Calu3 (cell line): ENCODE measurements around the gene SBF2. TPM values are rescaled to one million over a fixed set of nuclear protein-coding genes. Genes with fewer than 3 reads are reported as not detected.

Experiments
- BruUV-seq: library from RNA; stranded (reverse); fragments of 400-500 nt; replicated peaks from 2 replicates; lab custom pipeline; 2021; lab: Mats Ljungman, UMichigan
- CTCF ChIA-PET: fragments of 300-600 bp; sonication (Branson Sonifier 250); formaldehyde crosslinking; loops from one replicate; lab custom pipeline; 2022; ENCODE audit warnings: antibody characterized with exemption; lab: Charles Lee
- DNase-seq: peaks from one replicate; pipeline ENCODE4 v3.0.0; 2022
- H3K27ac Mint-ChIP-seq: one replicate; pipeline ENCODE4 v1.8.0; 2022; ENCODE audit warnings: mixed read lengths; ENCODE audit not compliant: unreplicated experiment
- H3K27me3 Mint-ChIP-seq: one replicate; pipeline ENCODE4 v1.8.0; 2022; ENCODE audit warnings: mixed read lengths; ENCODE audit not compliant: unreplicated experiment
- H3K36me3 Mint-ChIP-seq: one replicate; pipeline ENCODE4 v1.8.0; 2022; ENCODE audit warnings: mild to moderate bottlenecking, moderate library complexity, mixed read lengths; ENCODE audit not compliant: insufficient read depth, unreplicated experiment
- H3K4me1 Mint-ChIP-seq: one replicate; pipeline ENCODE4 v1.8.0; 2022; ENCODE audit warnings: mild to moderate bottlenecking, low read depth, mixed read lengths; ENCODE audit not compliant: unreplicated experiment
- H3K4me3 Mint-ChIP-seq: one replicate; pipeline ENCODE4 v1.8.0; 2022; ENCODE audit warnings: mild to moderate bottlenecking, low read depth, moderate library complexity, mixed read lengths; ENCODE audit not compliant: unreplicated experiment
- H3K9me3 Mint-ChIP-seq: one replicate; pipeline ENCODE4 v1.8.0; 2022; ENCODE audit warnings: low read depth, mixed read lengths; ENCODE audit not compliant: unreplicated experiment
- CTCF ChIP-seq: fragments of 200-600 bp; IDR thresholded peaks from one replicate; pipeline ENCODE4 v1.8.0; 2022; ENCODE audit warnings: antibody characterized with exemption; ENCODE audit not compliant: unreplicated experiment
- intact Hi-C: fragments of 100-400 bp; cut with micrococcal nuclease; formaldehyde crosslinking; loops from one replicate; pipeline ENCODE4 v1.10.0; 2022; ENCODE audit not compliant: unreplicated experiment
- total RNA-seq: library from RNA; stranded (reverse); gene quantifications from 2 replicates; pipeline ENCODE4 v1.2.3, GENCODE V29; 2022

SBF2 gene
- total RNA-seq, 1 experiment from 2014 or later = 39.0 TPM

DNA sequence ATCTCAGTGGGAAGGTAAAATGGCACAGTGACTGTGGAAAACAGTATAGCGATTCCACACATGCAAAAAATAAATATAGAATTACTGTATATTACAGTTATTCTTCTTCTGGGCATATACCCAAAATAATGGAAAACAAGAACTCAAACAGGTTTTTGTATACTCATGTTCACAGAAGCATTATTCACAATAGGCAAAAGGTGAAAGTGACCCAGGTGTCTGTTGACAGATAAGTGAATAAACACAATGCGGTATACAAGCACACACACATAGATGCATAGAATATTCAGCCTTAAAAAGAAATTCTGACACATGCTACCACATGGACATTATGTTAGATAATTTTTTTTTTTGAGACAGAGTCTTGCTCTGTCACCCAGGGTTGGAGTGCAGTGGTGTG is 397.1 kb downstream of the SBF2 start:
- BruUV-seq = no TSS peak
- peaks cover 22% of the 10 kb centered on the region for H3K4me1 Mint-ChIP-seq
- no peaks in the 10 kb centered on the region for H3K27me3 Mint-ChIP-seq
- H3K4me3 Mint-ChIP-seq = no peak overlapping the region
- TF ChIP-seq CTCF = no peak
- H3K36me3 Mint-ChIP-seq = peaks cover 6% of the 10 kb centered on the region
- CTCF ChIA-PET = no interaction called here
- H3K27ac Mint-ChIP-seq = no peak overlapping the region
- DNase-seq = no peak
- peaks cover 2% of the 10 kb centered on the region for H3K9me3 Mint-ChIP-seq
- intact Hi-C loops = no loop called here

DNA sequence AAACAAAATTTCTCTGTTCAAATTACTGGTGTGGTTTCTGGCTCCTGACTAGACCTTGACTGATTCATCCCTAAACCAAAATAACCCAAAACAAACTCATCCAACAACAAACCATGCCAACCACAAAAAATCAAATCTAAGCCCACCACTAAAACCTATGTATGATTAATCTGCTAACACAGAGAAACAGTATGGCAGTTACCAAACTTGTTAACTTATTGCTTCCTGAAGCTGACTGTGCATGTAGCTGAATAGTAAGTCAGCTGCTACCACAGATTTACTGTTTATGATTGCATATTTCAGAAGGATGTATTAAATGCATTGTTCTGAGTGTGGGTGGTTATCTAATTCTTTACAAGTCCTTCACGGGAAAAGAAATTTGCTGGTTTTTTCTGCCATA is 399.0 kb downstream of the SBF2 start:
- TF ChIP-seq CTCF = no peak
- Mint-ChIP-seq H3K36me3 (peaks cover under 1% of the 10 kb centered on the region), H3K9me3 (peaks cover 2% of the 10 kb centered on the region), H3K4me1 (peaks cover 15% of the 10 kb centered on the region), H3K27me3 (no peaks in the 10 kb centered on the region), H3K27ac (no peak overlapping the region), H3K4me3 (no peak overlapping the region)
- DNase-seq = no peak
- BruUV-seq = no TSS peak
- intact Hi-C loops = no loop called here
- CTCF ChIA-PET = no interaction called here

DNA sequence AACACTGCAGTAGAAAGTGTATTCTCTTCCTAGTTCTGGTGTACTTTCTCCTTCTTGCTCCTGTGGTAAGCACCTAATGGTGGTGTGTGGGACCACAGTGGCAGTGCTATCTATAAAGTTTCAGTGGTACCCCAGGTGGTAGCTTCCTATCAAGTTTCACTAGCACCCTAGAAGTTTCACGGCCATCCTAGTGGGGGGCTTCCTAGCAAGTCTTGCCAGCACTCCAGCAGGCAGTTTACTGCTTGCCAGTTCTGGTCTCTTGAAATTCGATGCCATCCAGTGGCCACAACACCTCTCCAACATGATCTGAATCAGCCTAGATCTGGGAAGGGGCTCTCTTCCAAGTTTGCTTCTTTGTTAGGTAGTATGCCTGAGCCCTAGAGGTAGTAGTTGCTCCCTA is 400.5 kb downstream of the SBF2 start:
- no peak overlapping the region for H3K4me3 Mint-ChIP-seq
- H3K27ac Mint-ChIP-seq = no peak overlapping the region
- CTCF ChIA-PET = no interaction called here

DNA sequence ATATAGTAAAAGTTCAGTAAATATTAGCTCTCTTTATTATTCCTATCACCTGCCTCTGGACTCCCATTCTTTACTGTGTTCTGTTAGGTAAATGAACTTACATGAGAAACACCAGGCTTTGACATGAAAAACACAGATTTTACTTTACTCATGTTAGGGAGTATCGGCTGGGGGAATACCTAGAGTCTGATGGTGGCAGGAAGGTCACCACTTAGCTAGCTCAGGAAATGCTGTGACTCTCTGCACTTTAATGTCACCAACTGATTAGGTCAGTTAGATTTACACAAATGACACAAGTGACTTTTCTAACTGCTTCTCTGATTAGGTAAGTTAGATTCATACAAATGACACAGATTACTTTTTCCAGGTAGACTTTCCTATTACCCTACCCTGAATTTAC is 405.1 kb downstream of the SBF2 start:
- no peak overlapping the region for H3K27ac Mint-ChIP-seq
- no peaks in the 10 kb centered on the region for H3K36me3 Mint-ChIP-seq
- no peak for DNase-seq
- no peaks in the 10 kb centered on the region for H3K4me1 Mint-ChIP-seq
- CTCF ChIA-PET = no interaction called here
- BruUV-seq = no TSS peak
- intact Hi-C loops = no loop called here
- H3K27me3 Mint-ChIP-seq = no peaks in the 10 kb centered on the region
- no peak for TF ChIP-seq CTCF
- H3K4me3 Mint-ChIP-seq = no peak overlapping the region
- H3K9me3 Mint-ChIP-seq = no peaks in the 10 kb centered on the region

More for the DNA sequence above, 400.5 kb downstream of the SBF2 start:
- H3K4me1 Mint-ChIP-seq = no peaks in the 10 kb centered on the region
- intact Hi-C loops = no loop called here
- H3K27me3 Mint-ChIP-seq = no peaks in the 10 kb centered on the region
- peaks cover 2% of the 10 kb centered on the region for H3K9me3 Mint-ChIP-seq
- no TSS peak for BruUV-seq
- H3K36me3 Mint-ChIP-seq = no peaks in the 10 kb centered on the region
- no peak for TF ChIP-seq CTCF
- no peak for DNase-seq

- H3K27me3 Mint-ChIP-seq = no peaks in the 10 kb centered on the region
- intact Hi-C loops = no loop called here
- no peak for TF ChIP-seq CTCF
- no peaks in the 10 kb centered on the region for H3K4me1 Mint-ChIP-seq
- BruUV-seq = no TSS peak
- H3K36me3 Mint-ChIP-seq = no peaks in the 10 kb centered on the region
- no peak for DNase-seq
- no peak overlapping the region for H3K4me3 Mint-ChIP-seq
- no peak overlapping the region for H3K27ac Mint-ChIP-seq
- CTCF ChIA-PET = no interaction called here
- H3K9me3 Mint-ChIP-seq = no peaks in the 10 kb centered on the region
Observed at GRCh38 chr11:9887472-9887871, 406.5 kb downstream of the SBF2 start.
